VCaP (cell line): ENCODE data around the gene CARD8.
"Not testable (repeated sequence)": the region's sequence is repeated elsewhere in the genome, so short reads cannot be mapped to it uniquely, and the experiment has no call there.

Experiments used
- H3K27ac ChIP-seq: fragments of 450-650 bp; 2 replicates; pipeline ENCODE4 v1.5.1; 2017
- CTCF ChIP-seq: fragments of 450-650 bp; conservative IDR thresholded peaks from 2 replicates; pipeline ENCODE4 v1.5.1; 2017; ENCODE audit warnings: mild to moderate bottlenecking, moderate library complexity

The CARD8 gene

DNA sequence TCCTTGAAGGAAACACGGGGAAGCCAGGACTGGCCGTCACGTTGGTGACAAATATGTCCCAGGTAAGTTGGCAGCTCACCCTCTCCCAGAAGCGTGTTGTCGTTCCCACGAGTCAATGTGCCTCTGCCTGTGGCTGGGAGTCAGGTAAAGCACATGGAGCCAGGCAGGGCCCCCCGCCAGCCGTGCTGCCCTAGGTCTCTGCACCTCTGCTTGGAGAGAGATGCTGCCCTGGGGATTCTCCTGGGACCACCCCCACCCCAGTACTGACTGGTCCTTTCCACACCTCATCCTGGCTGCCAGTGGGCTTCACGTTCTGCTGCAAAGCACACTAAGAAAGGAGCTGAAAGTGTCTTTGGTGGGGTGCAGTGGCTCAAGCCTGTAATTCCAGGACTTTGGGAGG lies 24.0 kb upstream of the CARD8 start:
- TF ChIP-seq CTCF = no peak
- H3K27ac ChIP-seq = no peak overlapping the region

DNA sequence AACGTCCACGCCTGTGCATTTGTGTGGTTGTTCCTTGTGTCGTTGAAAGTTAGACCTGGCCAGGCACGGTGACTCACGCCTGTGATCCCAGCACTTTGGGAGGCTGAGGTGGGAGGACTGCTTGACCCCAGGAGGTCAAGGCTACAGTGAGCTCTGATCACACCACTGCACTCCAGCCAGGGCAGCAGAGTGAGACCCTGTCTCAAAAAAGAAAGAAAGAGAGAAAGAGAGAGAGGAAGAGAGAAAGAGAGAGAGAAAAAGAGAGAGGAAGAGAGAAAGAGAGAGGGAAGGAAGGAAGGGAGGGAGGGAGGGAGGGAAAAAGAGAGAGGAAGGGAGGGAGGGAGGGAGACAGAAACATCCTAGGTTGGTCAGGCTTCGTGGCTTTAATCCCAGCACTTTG lies 19.2 kb upstream of the CARD8 start:
- no peak for TF ChIP-seq CTCF

GRCh38 chr19:48274173-48274572 lies 18.5 kb upstream of the CARD8 start:
- H3K27ac ChIP-seq = no peak overlapping the region
- TF ChIP-seq CTCF = no peak

More for the DNA sequence above, 19.2 kb upstream of the CARD8 start:
- H3K27ac ChIP-seq = no peak overlapping the region

GRCh38 chr19:48271531-48272151 lies 15.9 kb upstream of the CARD8 start:
- peak overlapping the region; percentile 23 for H3K27ac ChIP-seq
- TF ChIP-seq CTCF = no peak

- not testable (repeated sequence) for H3K27ac ChIP-seq
Observed at GRCh38 chr19:48269617-48270026, 13.9 kb upstream of the CARD8 start.

GRCh38 chr19:48265326-48265725 lies 9.6 kb upstream of the CARD8 start:
- not testable (repeated sequence) for H3K27ac ChIP-seq

DNA sequence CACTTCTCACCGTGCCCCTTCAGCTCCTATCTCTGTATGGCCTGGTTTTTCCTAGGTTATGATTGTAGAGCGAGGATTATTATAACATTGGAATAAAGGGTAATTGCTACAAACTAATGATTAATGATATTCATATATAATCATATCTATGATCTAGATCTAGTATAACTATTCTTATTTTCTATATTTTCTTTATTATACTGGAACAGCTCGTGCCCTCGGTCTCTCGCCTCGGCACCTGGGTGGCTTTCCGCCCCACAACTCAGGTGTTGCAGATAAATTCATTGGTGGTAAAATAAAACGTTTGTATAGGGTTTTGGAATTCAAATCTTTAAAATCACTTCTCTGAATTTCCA lies 4.6 kb upstream of the CARD8 start:
- peak overlapping the region; percentile 6 for H3K27ac ChIP-seq

DNA sequence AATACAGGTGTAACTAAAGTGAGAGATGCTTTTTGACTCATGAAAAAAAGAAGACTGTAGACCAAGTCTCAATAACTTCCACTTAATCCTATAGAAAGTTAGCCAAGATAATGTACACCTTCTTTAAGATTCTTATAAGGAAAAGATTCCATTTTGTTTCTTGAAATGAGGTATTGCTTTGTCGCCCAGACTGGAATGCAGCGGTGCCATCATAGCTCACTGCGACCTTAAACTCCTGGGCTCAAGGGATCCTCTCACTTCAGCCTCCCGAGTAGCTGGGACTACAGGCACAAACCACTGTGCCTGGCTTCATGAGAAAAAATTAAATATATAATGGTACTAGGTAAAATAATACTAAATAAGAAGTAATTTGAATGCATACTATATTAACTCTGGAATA lies 3.3 kb upstream of the CARD8 start:
- H3K27ac ChIP-seq = not testable (repeated sequence)

DNA sequence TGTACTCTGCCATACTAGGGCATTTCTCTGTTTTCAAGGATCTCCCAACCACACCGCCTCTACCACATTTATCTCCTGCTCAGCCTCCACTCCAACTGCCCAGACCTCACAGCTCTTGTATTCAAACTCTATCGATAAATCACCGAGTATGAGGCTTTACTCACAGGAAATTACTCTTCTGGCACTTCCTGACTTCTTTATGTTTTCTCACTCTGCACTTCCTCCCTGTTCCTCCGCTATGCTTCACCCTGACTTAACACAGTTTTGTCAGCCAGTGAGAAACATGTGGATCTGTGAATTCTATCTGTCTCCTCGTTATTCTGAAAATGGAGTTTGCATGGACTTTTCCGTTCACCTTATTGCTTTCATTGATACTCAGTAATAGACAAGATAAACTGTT lies 2.6 kb upstream of the CARD8 start:
- TF ChIP-seq CTCF = no peak
- H3K27ac ChIP-seq = no peak overlapping the region

GRCh38 chr19:48254529-48254970 lies 1.2 kb downstream of the CARD8 start:
- TF ChIP-seq CTCF = no peak
- peak overlapping the region; percentile 93 for H3K27ac ChIP-seq
